Karpas-422 (cell line): ENCODE measurements around the gene CCDC88B. TPM values are rescaled to one million over a fixed set of nuclear protein-coding genes. Genes with fewer than 3 reads are reported as not detected.

Experiments
- DNase-seq: peaks from one replicate; pipeline ENCODE4 v3.0.0-alpha.2; 2015
- H2AFZ ChIP-seq: fragments of 200-600 bp; sonication (generic); 2 replicates; pipeline ENCODE4 v1.6.1; 2014; ENCODE audit warnings: antibody characterized with exemption, low read length, mixed read lengths
- H3K27ac ChIP-seq: fragments of 200-600 bp; sonication (generic); 2 replicates; pipeline ENCODE4 v1.5.1; 2014; ENCODE audit warnings: mild to moderate bottlenecking, low read length, moderate library complexity
- H3K27me3 ChIP-seq: fragments of 200-600 bp; sonication (generic); 2 replicates; pipeline ENCODE4 v1.6.1; 2014; ENCODE audit warnings: low read length, mixed read lengths
- H3K36me3 ChIP-seq: fragments of 200-600 bp; sonication (generic); 2 replicates; pipeline ENCODE4 v1.6.1; 2014; ENCODE audit warnings: low read length, mixed read lengths; ENCODE audit not compliant: insufficient read depth
- H3K4me1 ChIP-seq: fragments of 200-600 bp; sonication (generic); 2 replicates; pipeline ENCODE4 v1.6.1; 2014; ENCODE audit warnings: mild to moderate bottlenecking, low read length, mixed read lengths
- H3K4me2 ChIP-seq: fragments of 200-600 bp; sonication (generic); 2 replicates; pipeline ENCODE4 v1.6.1; 2014; ENCODE audit warnings: low read length, low read depth, mild to moderate bottlenecking; ENCODE audit not compliant: poor library complexity, severe bottlenecking
- H3K4me3 ChIP-seq: fragments of 200-600 bp; sonication (generic); 2 replicates; pipeline ENCODE4 v1.5.1; 2014; ENCODE audit warnings: mild to moderate bottlenecking, antibody characterized with exemption, low read length, mixed read lengths
- H3K79me2 ChIP-seq: fragments of 200-600 bp; sonication (generic); 2 replicates; pipeline ENCODE4 v1.6.1; 2014; ENCODE audit warnings: mild to moderate bottlenecking, low read length, mixed read lengths
- H3K9ac ChIP-seq: fragments of 200-600 bp; sonication (generic); 2 replicates; pipeline ENCODE4 v1.6.0; 2014; ENCODE audit warnings: low read length
- H3K9me2 ChIP-seq: fragments of 200-600 bp; sonication (generic), shearing (Covaris generic); replicated peaks from 2 replicates; pipeline ENCODE4 v1.6.0; 2014; ENCODE audit warnings: mild to moderate bottlenecking, low read length, moderate library complexity; ENCODE audit not compliant: insufficient read depth
- H3K9me3 ChIP-seq: fragments of 300-700, 200-600 bp; sonication (generic); 2 replicates; pipeline ENCODE4 v1.6.1; 2014; ENCODE audit warnings: low read length, mixed read lengths
- H4K20me1 ChIP-seq: fragments of 200-600 bp; sonication (generic); 2 replicates; pipeline ENCODE4 v1.6.1; 2014; ENCODE audit warnings: mild to moderate bottlenecking, antibody characterized with exemption, low read length, low read depth; ENCODE audit not compliant: insufficient read depth
- total RNA-seq: library from RNA; depleted of rRNA; stranded (reverse); fragments of >200 nt; shearing (Covaris generic); gene quantifications from 2 replicates; pipeline ENCODE4 v1.2.3, GENCODE V29; 2014; ENCODE audit warnings: low replicate concordance

CCDC88B gene
- total RNA-seq, 1 experiment from 2014 or later: 34.9 TPM

DNA sequence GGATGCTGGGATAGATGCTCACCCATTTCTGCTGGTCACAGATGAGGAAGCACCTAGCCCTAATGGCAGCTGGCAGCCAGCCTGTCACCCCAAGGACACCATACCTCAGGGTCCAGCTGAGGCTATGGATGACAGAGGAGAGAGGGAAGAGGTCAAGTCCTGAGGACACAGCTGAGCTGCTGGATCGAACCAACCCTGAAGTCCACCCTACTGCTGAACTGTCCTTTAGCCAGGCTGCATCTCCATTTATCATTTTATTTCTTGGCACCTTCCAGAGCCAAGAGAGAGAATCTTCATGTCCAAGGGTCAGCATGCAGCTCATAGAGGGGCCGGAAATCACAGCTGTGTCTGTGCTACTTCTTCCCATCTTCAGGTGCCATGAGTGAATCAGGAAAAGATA is 49.8 kb downstream of the CCDC88B start:
- Histone ChIP-seq H3K9ac (no peak overlapping the region), H3K27me3 (no peaks in the 10 kb centered on the region), H4K20me1 (no peaks in the 10 kb centered on the region), H3K4me2 (no peak overlapping the region), H3K9me2 (no peaks in the 10 kb centered on the region), H3K4me3 (no peak overlapping the region), H3K79me2 (no peaks in the 10 kb centered on the region), H3K36me3 (no peaks in the 10 kb centered on the region), H3K27ac (no peak overlapping the region), H2AFZ (no peak overlapping the region), H3K4me1 (no peaks in the 10 kb centered on the region; the same call in 1 of the 2 replicates), H3K9me3 (no peaks in the 10 kb centered on the region)
- DNase-seq: no peak

DNA sequence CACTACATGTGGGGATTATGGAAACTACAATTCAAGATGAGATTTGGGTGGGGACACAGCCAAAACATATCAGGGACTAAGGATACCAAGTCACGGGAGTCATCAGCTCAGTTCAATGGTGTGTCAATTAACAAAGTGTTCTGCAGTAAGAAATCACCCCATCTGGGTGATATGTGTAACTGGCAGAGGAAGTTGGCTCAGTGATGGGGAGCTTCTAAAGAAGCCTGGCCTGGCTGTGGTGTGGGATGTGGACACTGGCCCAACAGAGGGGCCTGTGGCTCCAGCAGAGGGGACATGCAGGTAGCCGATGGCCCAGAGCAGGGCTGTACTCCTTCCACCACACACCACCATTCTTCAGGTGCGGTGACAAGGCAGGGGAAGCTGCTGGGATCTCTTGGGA is 50.6 kb downstream of the CCDC88B start:
- H3K27me3 ChIP-seq: no peaks in the 10 kb centered on the region
- no peak overlapping the region for H3K4me2 ChIP-seq
- no peaks in the 10 kb centered on the region for H3K79me2 ChIP-seq
- no peaks in the 10 kb centered on the region for H4K20me1 ChIP-seq
- no peaks in the 10 kb centered on the region for H3K9me3 ChIP-seq
- H3K4me3 ChIP-seq: no peak overlapping the region
- no peak overlapping the region for H3K9ac ChIP-seq
- no peak overlapping the region for H3K27ac ChIP-seq
- no peaks in the 10 kb centered on the region for H3K36me3 ChIP-seq
- DNase-seq: no peak
- no peaks in the 10 kb centered on the region for H3K9me2 ChIP-seq
- no peak overlapping the region for H2AFZ ChIP-seq
- H3K4me1 ChIP-seq: no peaks in the 10 kb centered on the region; the same call in 1 of the 2 replicates

DNA sequence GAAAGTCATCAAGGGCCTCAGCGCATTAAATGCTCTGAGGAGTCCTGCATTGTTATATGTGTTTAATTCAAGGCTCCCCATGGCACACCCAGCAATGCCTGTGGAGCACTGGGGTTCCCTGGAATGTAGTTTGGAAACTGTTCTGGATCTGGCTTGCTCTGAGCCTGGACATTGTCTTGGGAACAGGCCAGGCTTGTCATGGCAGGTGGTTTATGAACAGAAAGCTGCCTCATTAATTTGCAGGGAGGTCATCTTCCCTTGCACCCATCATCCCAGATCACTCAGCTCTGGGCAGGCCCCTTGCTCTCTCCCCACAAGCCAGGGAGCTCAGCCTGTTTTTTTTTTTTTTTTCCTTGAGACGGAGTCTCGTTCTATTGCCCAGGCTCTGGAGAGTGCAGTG is 51.8 kb downstream of the CCDC88B start:
- H3K27me3 ChIP-seq: no peaks in the 10 kb centered on the region
- H3K79me2 ChIP-seq: no peaks in the 10 kb centered on the region

DNA sequence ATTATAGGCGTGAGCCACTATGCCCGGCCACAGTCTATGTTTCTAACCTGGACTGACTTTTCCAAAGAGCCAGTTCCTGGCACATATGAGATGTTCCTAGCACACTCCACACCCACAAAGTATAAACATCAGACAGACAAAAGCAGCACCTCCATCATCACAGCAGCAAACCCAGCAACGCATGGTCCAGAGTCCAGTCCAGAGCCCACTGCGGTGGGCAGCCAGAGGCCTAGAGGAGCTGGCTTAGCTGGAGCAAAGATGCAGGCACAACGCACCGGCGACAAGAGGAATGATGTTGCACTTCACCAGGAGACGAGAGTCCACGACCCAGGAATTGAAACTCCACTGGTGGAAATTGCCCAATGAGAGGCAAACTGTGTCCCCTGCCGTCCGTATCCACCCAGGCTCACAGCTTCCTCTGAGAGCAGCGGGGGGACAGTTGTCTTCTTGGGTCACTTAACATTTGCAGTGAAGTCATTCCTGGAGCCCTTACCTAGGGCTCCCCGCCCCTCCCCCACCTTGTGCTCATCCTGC is 55.6 kb downstream of the CCDC88B start:
- no peaks in the 10 kb centered on the region for H3K79me2 ChIP-seq
- H3K9me2 ChIP-seq: no peaks in the 10 kb centered on the region
- H3K4me1 ChIP-seq: no peaks in the 10 kb centered on the region
- no peaks in the 10 kb centered on the region for H3K9me3 ChIP-seq
- H3K36me3 ChIP-seq: no peaks in the 10 kb centered on the region
- no peak overlapping the region for H2AFZ ChIP-seq
- no peaks in the 10 kb centered on the region; the same call in 1 of the 2 replicates for H3K27me3 ChIP-seq
- no peak for DNase-seq
- no peaks in the 10 kb centered on the region for H4K20me1 ChIP-seq
- no peak overlapping the region for H3K4me3 ChIP-seq
- no peak overlapping the region for H3K27ac ChIP-seq
- H3K9ac ChIP-seq: no peak overlapping the region
- no peak overlapping the region for H3K4me2 ChIP-seq

More for the DNA sequence above, 51.8 kb downstream of the CCDC88B start:
- Histone ChIP-seq H3K27ac (no peak overlapping the region), H3K9me2 (no peaks in the 10 kb centered on the region), H3K36me3 (no peaks in the 10 kb centered on the region), H3K4me2 (no peak overlapping the region), H3K9me3 (no peaks in the 10 kb centered on the region), H3K4me1 (no peaks in the 10 kb centered on the region), H2AFZ (no peak overlapping the region), H3K4me3 (no peak overlapping the region), H4K20me1 (no peaks in the 10 kb centered on the region), H3K9ac (no peak overlapping the region)
- DNase-seq: no peak

DNA sequence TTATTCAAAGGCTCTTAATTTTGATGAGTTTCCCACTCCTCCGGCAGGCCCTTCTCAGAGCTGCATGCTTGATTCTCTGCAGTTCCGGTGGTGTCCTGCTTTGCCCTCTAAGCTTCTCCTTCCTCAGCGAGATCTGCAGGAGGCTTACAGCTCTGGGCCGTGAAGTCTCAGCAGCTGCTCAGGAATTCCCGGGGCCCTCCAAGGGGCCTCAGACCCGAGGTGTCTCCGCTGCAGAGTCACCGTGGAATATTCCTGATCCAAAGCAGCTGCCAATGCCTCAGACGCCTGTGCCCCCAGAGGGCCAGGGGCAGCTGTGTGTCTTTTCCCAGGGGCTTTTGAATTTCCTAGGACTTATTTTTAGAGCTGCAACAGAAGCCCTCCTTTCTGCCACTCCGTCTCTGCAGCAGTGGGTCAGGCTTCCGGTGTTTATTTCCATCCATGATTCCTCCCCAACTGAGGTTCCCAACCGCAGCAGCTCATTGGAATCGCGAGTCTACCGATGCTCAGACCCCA is 56.1 kb downstream of the CCDC88B start:
- no peaks in the 10 kb centered on the region for H3K9me3 ChIP-seq
- no peaks in the 10 kb centered on the region for H3K79me2 ChIP-seq
- no peak overlapping the region for H3K9ac ChIP-seq
- no peaks in the 10 kb centered on the region for H3K4me1 ChIP-seq
- H3K4me2 ChIP-seq: no peak overlapping the region
- no peaks in the 10 kb centered on the region; the same call in 1 of the 2 replicates for H3K27me3 ChIP-seq
- H3K27ac ChIP-seq: no peak overlapping the region
- H4K20me1 ChIP-seq: no peaks in the 10 kb centered on the region
- H2AFZ ChIP-seq: no peak overlapping the region
- no peaks in the 10 kb centered on the region for H3K36me3 ChIP-seq
- no peak for DNase-seq
- no peaks in the 10 kb centered on the region for H3K9me2 ChIP-seq
- no peak overlapping the region for H3K4me3 ChIP-seq

DNA sequence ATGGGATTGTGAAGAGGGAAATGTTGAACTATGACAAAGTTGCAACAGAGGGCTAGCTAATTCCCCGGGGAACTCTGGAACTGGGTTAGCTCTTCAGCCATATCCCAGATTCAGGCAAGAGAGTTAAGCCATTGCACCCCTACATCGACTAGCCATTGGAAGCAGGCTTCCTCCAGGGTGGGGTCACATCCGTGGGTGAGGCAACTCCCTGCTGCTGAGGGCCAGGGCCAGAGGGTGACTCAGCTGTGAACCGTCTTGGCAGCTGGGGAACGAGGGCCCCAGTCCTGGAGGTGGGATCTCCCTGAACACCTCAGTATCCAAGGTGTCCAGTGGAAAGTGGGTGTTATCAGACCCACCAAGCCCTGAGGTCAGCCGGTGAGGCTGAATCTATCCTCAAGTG is 60.1 kb downstream of the CCDC88B start:
- no peak for DNase-seq
- Histone ChIP-seq H4K20me1 (no peaks in the 10 kb centered on the region), H3K4me3 (no peak overlapping the region), H3K9me3 (no peaks in the 10 kb centered on the region), H3K4me2 (no peak overlapping the region), H3K9ac (no peak overlapping the region), H3K36me3 (no peaks in the 10 kb centered on the region), H3K27me3 (no peaks in the 10 kb centered on the region; the same call in 1 of the 2 replicates), H3K4me1 (no peaks in the 10 kb centered on the region), H3K27ac (no peak overlapping the region), H3K79me2 (no peaks in the 10 kb centered on the region), H2AFZ (no peak overlapping the region), H3K9me2 (no peaks in the 10 kb centered on the region)

DNA sequence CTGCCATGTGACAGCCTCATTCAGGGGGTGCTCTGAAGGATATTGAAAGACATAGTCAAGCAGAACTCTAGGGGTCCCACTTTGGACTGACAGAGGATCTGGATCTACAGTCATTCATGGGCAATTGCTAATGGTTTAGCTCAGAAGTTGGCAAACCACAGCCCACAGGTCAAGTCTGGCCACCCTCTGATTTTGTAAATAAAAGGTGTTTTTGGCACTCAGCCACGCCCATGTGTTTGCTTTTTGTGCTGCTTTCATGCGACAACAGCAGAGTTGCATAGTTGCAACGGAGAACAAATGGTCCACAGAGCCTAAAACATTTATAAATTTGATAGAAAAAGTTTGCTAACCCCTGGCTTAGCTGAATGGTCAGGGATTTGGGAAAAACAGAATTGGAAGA is 60.7 kb downstream of the CCDC88B start:
- Histone ChIP-seq H3K9ac (no peak overlapping the region), H3K4me2 (no peak overlapping the region)
- DNase-seq: no peak

DNA sequence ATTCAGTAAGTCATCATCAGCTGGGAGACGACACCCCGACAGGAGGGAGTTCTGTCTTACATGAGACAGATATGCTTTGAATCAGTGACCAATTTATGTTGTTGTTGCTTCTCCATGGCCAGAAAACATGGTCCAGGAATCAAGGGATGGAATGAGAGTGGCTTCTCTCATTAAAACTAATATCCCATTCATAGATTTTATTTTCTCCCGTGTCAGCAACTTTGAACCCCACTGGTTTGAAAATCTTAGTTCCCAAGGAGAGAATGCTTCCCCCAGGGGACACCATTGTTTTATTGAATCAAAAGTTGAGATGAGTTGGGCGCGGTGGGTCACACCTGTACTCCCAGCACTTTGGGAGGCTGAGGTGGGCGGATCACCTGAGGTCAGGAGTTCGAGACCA is 61.8 kb downstream of the CCDC88B start:
- Histone ChIP-seq H2AFZ (no peak overlapping the region), H3K4me3 (no peak overlapping the region)
- no peak for DNase-seq

More for the DNA sequence above, 60.7 kb downstream of the CCDC88B start:
- no peaks in the 10 kb centered on the region; the same call in 1 of the 2 replicates for H3K27me3 ChIP-seq
- no peaks in the 10 kb centered on the region for H3K9me2 ChIP-seq
- H3K9me3 ChIP-seq: no peaks in the 10 kb centered on the region
- no peak overlapping the region for H3K4me3 ChIP-seq
- no peaks in the 10 kb centered on the region for H3K4me1 ChIP-seq
- H3K27ac ChIP-seq: no peak overlapping the region
- H4K20me1 ChIP-seq: no peaks in the 10 kb centered on the region
- no peaks in the 10 kb centered on the region for H3K36me3 ChIP-seq
- no peaks in the 10 kb centered on the region for H3K79me2 ChIP-seq
- no peak overlapping the region for H2AFZ ChIP-seq

More for the DNA sequence above, 61.8 kb downstream of the CCDC88B start:
- Histone ChIP-seq H3K36me3 (no peaks in the 10 kb centered on the region), H3K9me2 (no peaks in the 10 kb centered on the region), H3K9ac (no peak overlapping the region), H3K79me2 (no peaks in the 10 kb centered on the region), H3K4me2 (no peak overlapping the region), H3K27ac (no peak overlapping the region), H3K4me1 (no peaks in the 10 kb centered on the region), H4K20me1 (no peaks in the 10 kb centered on the region), H3K27me3 (no peaks in the 10 kb centered on the region; the same call in 1 of the 2 replicates), H3K9me3 (no peaks in the 10 kb centered on the region)
